BJ (cell line): Measurements from ENCODE around the gene KIF25. TPM values are rescaled to one million over a fixed set of nuclear protein-coding genes. Genes with fewer than 3 reads are reported as not detected.

ENCODE experiments used
- CTCF ChIA-PET: fragments of 350-600 bp; formaldehyde crosslinking; extraction: SDS; loops from one replicate; lab custom pipeline; 2021; ENCODE audit warnings: antibody characterized with exemption, inconsistent platforms; lab: Yijun Ruan, JAX
- POLR2A ChIA-PET: fragments of 300-600 bp; sonication (Branson Sonifier 250); formaldehyde crosslinking; extraction: SDS; loops from one replicate; lab custom pipeline; 2021; ENCODE audit warnings: antibody characterized with exemption; lab: Charles Lee
- DNase-seq: peaks from one replicate; pipeline ENCODE4 v3.0.0-alpha.2; 2011; ENCODE audit warnings: low read depth
- H3K27me3 ChIP-seq: 2 replicates; pipeline ENCODE4 v1.6.0; 2011; ENCODE audit warnings: low read length; ENCODE audit not compliant: control insufficient read depth, insufficient read depth
- H3K36me3 ChIP-seq: 2 replicates; pipeline ENCODE4 v1.5.1; 2011; ENCODE audit warnings: low read length; ENCODE audit not compliant: control insufficient read depth, insufficient read depth
- H3K4me3 ChIP-seq: 2 replicates; pipeline ENCODE4 v1.5.1; 2011; ENCODE audit warnings: low read depth, mild to moderate bottlenecking, control low read depth, low read length
- polyA plus RNA-seq: library from polyadenylated mRNA; depleted of rRNA; stranded (reverse); fragments of >200 nt; gene quantifications from 2 replicates; pipeline ENCODE4 v1.2.3, GENCODE V29; 2011
- TF ChIP-seq, protein P1 (sequence below): IDR thresholded peaks from 2 replicates; pipeline ENCODE4 v1.5.1; 2011; ENCODE audit warnings: low read depth, mild to moderate bottlenecking, control low read depth, inconsistent platforms, low read length, moderate library complexity; ENCODE audit not compliant: insufficient read depth

Gene KIF25
- polyA plus RNA-seq, 1 experiment: not detected

DNA sequence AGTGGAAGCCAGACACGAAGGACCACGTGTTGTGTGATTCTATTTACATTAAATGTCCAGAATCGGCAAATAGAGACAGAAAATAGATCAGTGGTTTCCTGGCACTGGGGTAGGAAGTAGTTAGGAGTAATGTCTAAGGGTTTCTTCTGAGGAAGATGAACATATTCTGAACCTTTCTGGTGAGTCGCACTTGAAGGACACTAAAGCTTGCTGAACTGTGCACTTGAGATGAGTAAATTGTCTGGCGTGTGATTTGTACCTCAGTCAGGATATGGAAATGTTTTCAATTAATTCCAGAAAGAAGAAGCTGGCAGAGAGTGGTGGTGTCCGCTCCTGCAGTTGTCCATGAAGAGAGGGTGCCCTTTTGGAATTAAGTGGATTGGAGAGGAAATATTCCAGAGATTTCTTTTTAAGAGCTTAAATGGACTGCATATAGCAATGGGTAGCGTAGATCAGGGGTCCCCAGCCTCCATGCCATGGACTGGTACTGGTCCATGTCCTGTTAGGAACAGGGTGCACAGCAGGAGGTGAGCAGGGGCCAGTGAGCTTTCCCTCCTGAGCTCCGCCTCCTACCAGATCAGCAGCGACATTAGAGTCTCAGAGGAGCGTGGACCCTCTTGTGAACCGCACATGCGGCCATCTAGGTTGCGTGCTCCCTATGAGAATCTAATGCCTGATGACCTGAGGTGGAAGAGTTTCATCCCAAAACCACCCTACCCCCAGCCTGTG, 12.4 kb upstream of the KIF25 start:
- Histone ChIP-seq H3K36me3 (no peaks in the 10 kb centered on the region), H3K4me3 (no peak overlapping the region), H3K27me3 (no peaks in the 10 kb centered on the region)
- ChIA-PET CTCF (interaction anchor here (1.2 kb wide), 1 partner anchor 23 kb away, joined by 3 read pairs; no protein-coding TSS in a partner anchor), POLR2A (no interaction called here)
- DNase-seq: no peak
- TF ChIP-seq, protein P1, sequence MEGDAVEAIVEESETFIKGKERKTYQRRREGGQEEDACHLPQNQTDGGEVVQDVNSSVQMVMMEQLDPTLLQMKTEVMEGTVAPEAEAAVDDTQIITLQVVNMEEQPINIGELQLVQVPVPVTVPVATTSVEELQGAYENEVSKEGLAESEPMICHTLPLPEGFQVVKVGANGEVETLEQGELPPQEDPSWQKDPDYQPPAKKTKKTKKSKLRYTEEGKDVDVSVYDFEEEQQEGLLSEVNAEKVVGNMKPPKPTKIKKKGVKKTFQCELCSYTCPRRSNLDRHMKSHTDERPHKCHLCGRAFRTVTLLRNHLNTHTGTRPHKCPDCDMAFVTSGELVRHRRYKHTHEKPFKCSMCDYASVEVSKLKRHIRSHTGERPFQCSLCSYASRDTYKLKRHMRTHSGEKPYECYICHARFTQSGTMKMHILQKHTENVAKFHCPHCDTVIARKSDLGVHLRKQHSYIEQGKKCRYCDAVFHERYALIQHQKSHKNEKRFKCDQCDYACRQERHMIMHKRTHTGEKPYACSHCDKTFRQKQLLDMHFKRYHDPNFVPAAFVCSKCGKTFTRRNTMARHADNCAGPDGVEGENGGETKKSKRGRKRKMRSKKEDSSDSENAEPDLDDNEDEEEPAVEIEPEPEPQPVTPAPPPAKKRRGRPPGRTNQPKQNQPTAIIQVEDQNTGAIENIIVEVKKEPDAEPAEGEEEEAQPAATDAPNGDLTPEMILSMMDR: no peak

DNA sequence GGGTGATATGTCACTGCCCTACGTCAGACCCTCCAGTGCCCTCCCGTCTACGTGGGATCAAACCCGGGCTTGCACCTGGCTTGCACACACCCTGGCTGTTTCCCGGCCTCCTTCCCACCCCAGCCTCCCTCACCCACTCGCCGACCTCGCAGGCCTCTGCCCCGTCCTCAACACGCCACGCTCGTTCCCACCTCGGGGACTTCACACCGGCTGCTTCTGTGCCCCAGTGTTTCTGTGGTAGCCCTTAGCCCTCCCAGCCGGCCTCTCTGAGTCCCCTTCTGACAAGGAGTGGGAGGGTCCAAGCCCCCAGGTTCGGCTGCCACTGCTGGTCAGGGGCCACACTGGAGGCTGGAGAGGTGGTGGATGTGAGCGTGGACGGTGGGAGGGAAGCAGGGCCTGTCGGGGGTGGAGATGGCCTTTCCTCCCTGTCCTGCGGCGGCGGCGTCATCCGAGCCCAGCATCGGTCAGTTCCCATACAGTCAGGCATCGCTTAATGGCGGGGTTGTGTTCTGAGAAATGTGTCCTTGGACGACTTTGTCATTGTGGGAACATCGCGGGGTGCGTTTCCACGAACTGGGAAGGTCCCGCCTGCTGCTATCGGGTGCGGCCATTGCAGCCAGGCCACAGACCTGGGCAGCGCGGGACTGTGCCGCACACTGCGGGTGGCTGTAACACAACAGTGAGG, 11.4 kb upstream of the KIF25 start:
- Histone ChIP-seq H3K36me3 (no peaks in the 10 kb centered on the region), H3K4me3 (no peak overlapping the region), H3K27me3 (no peaks in the 10 kb centered on the region)
- DNase-seq: no peak
- ChIA-PET POLR2A (no interaction called here), CTCF (no interaction called here)
- TF ChIP-seq, protein P1: no peak

DNA sequence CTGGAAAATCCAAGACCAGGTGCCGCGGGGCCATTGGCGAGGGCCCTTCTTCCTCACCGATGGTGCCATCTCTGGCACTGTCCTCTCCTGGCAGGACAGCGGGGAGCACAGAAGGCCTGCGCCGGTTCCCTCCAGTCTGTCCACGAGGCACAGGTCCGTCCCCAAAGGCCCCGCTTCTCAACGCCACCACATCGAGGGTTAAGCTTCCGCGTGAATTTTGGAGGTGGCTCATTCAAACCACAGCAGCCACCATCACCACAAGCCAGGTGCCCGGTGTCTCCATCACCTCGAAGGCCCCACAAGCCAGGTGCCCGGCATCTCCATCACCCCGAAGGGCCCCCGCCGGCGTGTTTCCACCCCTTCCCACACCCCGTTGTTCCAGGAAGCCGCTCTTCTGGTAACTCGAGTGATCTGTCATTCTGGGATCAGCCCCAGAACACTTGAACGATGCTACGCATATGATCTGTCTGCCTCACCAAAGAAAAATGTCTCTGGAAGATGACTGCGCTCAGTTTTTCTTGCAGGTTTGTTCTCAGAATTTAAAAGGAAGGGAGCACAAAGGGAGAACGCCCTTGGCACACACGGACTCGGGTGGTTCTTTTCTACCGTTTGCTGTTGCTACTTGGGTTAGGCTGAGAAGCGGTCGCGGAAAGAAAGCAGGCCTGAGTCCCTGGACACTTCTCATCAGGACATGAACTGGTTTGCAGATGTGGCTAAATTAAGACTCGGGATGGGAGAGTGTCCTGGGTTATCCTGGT, 9.9 kb upstream of the KIF25 start:
- DNase-seq: no peak
- Histone ChIP-seq H3K4me3 (no peak overlapping the region), H3K27me3 (no peaks in the 10 kb centered on the region), H3K36me3 (no peaks in the 10 kb centered on the region)
- TF ChIP-seq, protein P1: no peak
- POLR2A ChIA-PET: no interaction called here
- CTCF ChIA-PET: no interaction called here

DNA sequence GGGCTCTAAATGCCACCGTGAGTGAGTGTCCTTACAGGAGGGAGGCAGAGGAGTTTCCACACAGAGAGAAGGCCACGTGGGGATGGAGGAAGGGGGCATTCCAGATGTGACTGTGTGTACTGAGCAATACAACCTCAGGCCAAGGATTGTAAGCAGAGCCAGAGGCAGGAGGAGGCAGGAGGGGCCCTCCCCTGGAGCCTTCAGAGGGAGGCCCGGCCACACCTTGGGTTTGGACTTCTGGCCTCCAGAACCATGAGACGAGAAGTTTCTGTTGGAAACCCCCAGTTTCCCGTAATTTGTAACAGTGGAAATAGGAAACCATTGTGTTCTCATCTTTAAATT, 9.3 kb upstream of the KIF25 start:
- POLR2A ChIA-PET: no interaction called here
- DNase-seq: no peak
- CTCF ChIA-PET: no interaction called here

More for the DNA sequence above, 9.3 kb upstream of the KIF25 start:
- no peaks in the 10 kb centered on the region for H3K36me3 ChIP-seq
- TF ChIP-seq, protein P1: no peak
- no peak overlapping the region for H3K4me3 ChIP-seq
- no peaks in the 10 kb centered on the region for H3K27me3 ChIP-seq
